HepG2 (cell line): ENCODE measurements around the gene TPRG1. TPM values are rescaled to one million over a fixed set of nuclear protein-coding genes. Genes with fewer than 3 reads are reported as not detected.

Experiments
- ATAC-seq: fragments of 200-7000 bp; cut with Tn5 transposase; 3 replicates; pipeline ENCODE4 v1.9.1; 2020; ENCODE audit warnings: mild to moderate bottlenecking, moderate library complexity
- BruUV-seq: library from RNA; stranded (reverse); fragments of 400-500 nt; replicated peaks from 2 replicates; lab custom pipeline; 2021; lab: Mats Ljungman, UMichigan
- CTCF ChIA-PET: fragments of 300-600 bp; formaldehyde crosslinking; extraction: SDS; loops from one replicate; lab custom pipeline; 2021; ENCODE audit warnings: low total read pairs, inconsistent platforms, low intra/inter-chr PET ratio; lab: Yijun Ruan, JAX
- POLR2A ChIA-PET: fragments of 350-600 bp; sonication (Branson Sonifier 250); formaldehyde crosslinking; loops from one replicate; lab custom pipeline; 2020; ENCODE audit warnings: antibody characterized with exemption, inconsistent platforms; lab: Yijun Ruan, JAX
- DNase-seq: peaks from one replicate; pipeline ENCODE4 v3.0.0-alpha.2; 2015; ENCODE audit warnings: low spot score
- FAIRE-seq: peaks from 3 replicates; lab custom pipeline; 2011; peaks lifted over from hg19 to GRCh38; lab: Jason Lieb, UNC
- H2AFZ ChIP-seq: one replicate; pipeline ENCODE4 v1.6.1; 2011; ENCODE audit warnings: low read length, inconsistent platforms
- H3K27ac ChIP-seq: fragments of 300-600 bp; 3 replicates; pipeline ENCODE4 v1.8.0; 2011; ENCODE audit warnings: mixed run types, mild to moderate bottlenecking, mixed read lengths, low read length, inconsistent platforms; ENCODE audit not compliant: insufficient read depth; ENCODE audit errors: extremely low read length
- H3K27me3 ChIP-seq, 2 experiments: fragments of 200-600 bp in 1 of 2; 2 replicates in 1 of 2; 3 replicates in 1 of 2; pipeline versions ENCODE4 v1.6.0 to v1.8.0; 2011; ENCODE audit warnings: low read length in 2 of 2, mild to moderate bottlenecking in 2 of 2, moderate library complexity in 2 of 2, inconsistent platforms in 1 of 2; ENCODE audit not compliant: insufficient read depth in 2 of 2, control insufficient read depth in 1 of 2
- H3K36me3 ChIP-seq, 2 experiments: fragments of 200-600 bp in 1 of 2; replicated peaks in 1 of 2; 2 replicates in 1 of 2; 3 replicates in 1 of 2; pipeline versions ENCODE4 v1.5.1 to v1.8.0; 2011; ENCODE audit warnings: low read length in 2 of 2, inconsistent platforms in 1 of 2; ENCODE audit not compliant: insufficient read depth in 2 of 2, control insufficient read depth in 1 of 2
- H3K4me1 ChIP-seq: 2 replicates; pipeline ENCODE4 v1.5.1; 2012; ENCODE audit warnings: low read length, inconsistent platforms; ENCODE audit not compliant: insufficient read depth
- H3K4me2 ChIP-seq: 2 replicates; pipeline ENCODE4 v1.6.0; 2011; ENCODE audit warnings: low read depth, low read length, inconsistent platforms
- H3K4me3 ChIP-seq, 3 experiments: fragments of 200-600 bp in 1 of 3; sonication (generic), shearing (Covaris generic) in 1 of 3; replicated peaks in 1 of 3; 2 replicates each; pipeline ENCODE4 v1.5.1; 2011 to 2016; ENCODE audit warnings: low read length in 3 of 3, inconsistent platforms in 2 of 3, low read depth in 2 of 3, mild to moderate bottlenecking in 2 of 3, control low read depth in 1 of 3, mixed read lengths in 1 of 3; ENCODE audit not compliant: insufficient read depth in 1 of 3
- H3K79me2 ChIP-seq: one replicate; pipeline ENCODE4 v1.6.1; 2011; ENCODE audit warnings: low read length, inconsistent platforms; ENCODE audit not compliant: insufficient read depth
- H3K9ac ChIP-seq: 2 replicates; pipeline ENCODE4 v1.6.0; 2011; ENCODE audit warnings: mild to moderate bottlenecking, low read depth, low read length, inconsistent platforms; ENCODE audit not compliant: insufficient read depth
- H3K9me3 ChIP-seq: 2 replicates; pipeline ENCODE4 v1.5.1; 2012; ENCODE audit warnings: mild to moderate bottlenecking, low read length
- H4K20me1 ChIP-seq: 2 replicates; pipeline ENCODE4 v1.6.0; 2011; ENCODE audit warnings: inconsistent platforms, mild to moderate bottlenecking, low read length, moderate library complexity; ENCODE audit not compliant: insufficient read depth
- JDP2 ChIP-seq: sonication (generic); formaldehyde crosslinking; IDR thresholded peaks from 2 replicates; pipeline ENCODE4 v1.8.1; 2022; ENCODE audit warnings: missing genetic modification reagents, borderline replicate concordance
- NCOA1 ChIP-seq: sonication (generic); formaldehyde crosslinking; IDR thresholded peaks from 2 replicates; pipeline ENCODE4 v1.9.0; 2021; ENCODE audit warnings: missing genetic modification reagents
- NRL ChIP-seq: sonication (generic); formaldehyde crosslinking; IDR thresholded peaks from 2 replicates; pipeline ENCODE4 v1.5.0; 2020; ENCODE audit warnings: missing genetic modification reagents, mild to moderate bottlenecking, moderate library complexity, borderline replicate concordance
- SMAD3 ChIP-seq: sonication (generic); formaldehyde crosslinking; IDR thresholded peaks from 2 replicates; pipeline ENCODE4 v1.4.0; 2020; ENCODE audit warnings: missing genetic modification reagents
- STAT5B ChIP-seq: sonication (generic); formaldehyde crosslinking; IDR thresholded peaks from 2 replicates; pipeline ENCODE4 v1.4.0; 2020; ENCODE audit warnings: missing genetic modification reagents
- ZNF282 ChIP-seq: fragments of 450-650 bp; IDR thresholded peaks from 2 replicates; pipeline ENCODE4 v1.6.1; 2018; ENCODE audit not compliant: partially characterized antibody
- WGBS: methylation state at CpG from one replicate; pipeline ENCODE4 v1.1.6; 2017; ENCODE audit warnings: low lambda C conversion rate; 5-methylcytosine and 5-hydroxymethylcytosine counted together
- in situ Hi-C: cut with HindIII; loops from 2 replicates; pipeline ENCODE4 v1.10.0; 2017; ENCODE audit warnings: low pct_unique_long_range_greater_than_20kb; ENCODE audit not compliant: extremely low pct_ligation_motif_present
- intact Hi-C: fragments of 100-400 bp; cut with micrococcal nuclease; formaldehyde crosslinking; loops from one replicate; pipeline ENCODE4 v1.10.0; 2022; ENCODE audit not compliant: unreplicated experiment
- polyA plus RNA-seq, 8 experiments: library from polyadenylated mRNA; depleted of rRNA in 3 of 8; stranded (reverse) in 7 of 8; unstranded in 1 of 8; fragments of >200 nt; fragmentation: Illumina TruSeq in 4 of 8; extraction: Trizol in 4 of 8; gene quantifications; 2 replicates each; pipeline versions ENCODE4 v1.2.1 to v1.2.3, GENCODE V29; 2011 to 2016; ENCODE audit warnings: low read depth in 4 of 8, missing spikeins in 1 of 8, mixed read lengths in 1 of 8; ENCODE audit not compliant: insufficient read depth in 1 of 8
- total RNA-seq, 5 experiments: library from RNA; depleted of rRNA; stranded (reverse); fragments of >200 nt; fragmentation: Illumina TruSeq; extraction: Trizol; gene quantifications; 2 replicates each; pipeline ENCODE4 v1.2.3, GENCODE V29; 2016; ENCODE audit warnings: low read depth in 1 of 5
- TF ChIP-seq, protein P1 (sequence below): sonication (generic); IDR thresholded peaks from 2 replicates; pipeline ENCODE4 v1.6.1; 2016; ENCODE audit warnings: low read depth, borderline replicate concordance
- TF ChIP-seq, protein P2 (sequence below): sonication (generic); formaldehyde crosslinking; IDR thresholded peaks from 2 replicates; pipeline ENCODE4 v1.4.0; 2020; ENCODE audit warnings: missing genetic modification reagents
- TF ChIP-seq, protein P3 (sequence below): sonication (generic); formaldehyde crosslinking; IDR thresholded peaks from 2 replicates; pipeline ENCODE4 v1.8.1; 2022; ENCODE audit warnings: low read depth, mild to moderate bottlenecking, missing genetic modification reagents
- TF ChIP-seq, protein P4 (sequence below): sonication (generic); formaldehyde crosslinking; IDR thresholded peaks from 2 replicates; pipeline ENCODE4 v1.9.0; 2021; ENCODE audit warnings: mild to moderate bottlenecking, missing genetic modification reagents
- TF ChIP-seq, protein P5 (sequence below): sonication (generic); formaldehyde crosslinking; IDR thresholded peaks from 2 replicates; pipeline ENCODE4 v1.8.1; 2023; ENCODE audit warnings: mild to moderate bottlenecking, inconsistent platforms, moderate library complexity, missing genetic modification reagents, borderline replicate concordance

TPRG1 gene
- total and polyA plus RNA-seq, 2 of the 13 experiments (the other 11 are each of a cell fraction or from before 2014, with no cell fraction given), result 0.17 TPM; not detected in 1

DNA sequence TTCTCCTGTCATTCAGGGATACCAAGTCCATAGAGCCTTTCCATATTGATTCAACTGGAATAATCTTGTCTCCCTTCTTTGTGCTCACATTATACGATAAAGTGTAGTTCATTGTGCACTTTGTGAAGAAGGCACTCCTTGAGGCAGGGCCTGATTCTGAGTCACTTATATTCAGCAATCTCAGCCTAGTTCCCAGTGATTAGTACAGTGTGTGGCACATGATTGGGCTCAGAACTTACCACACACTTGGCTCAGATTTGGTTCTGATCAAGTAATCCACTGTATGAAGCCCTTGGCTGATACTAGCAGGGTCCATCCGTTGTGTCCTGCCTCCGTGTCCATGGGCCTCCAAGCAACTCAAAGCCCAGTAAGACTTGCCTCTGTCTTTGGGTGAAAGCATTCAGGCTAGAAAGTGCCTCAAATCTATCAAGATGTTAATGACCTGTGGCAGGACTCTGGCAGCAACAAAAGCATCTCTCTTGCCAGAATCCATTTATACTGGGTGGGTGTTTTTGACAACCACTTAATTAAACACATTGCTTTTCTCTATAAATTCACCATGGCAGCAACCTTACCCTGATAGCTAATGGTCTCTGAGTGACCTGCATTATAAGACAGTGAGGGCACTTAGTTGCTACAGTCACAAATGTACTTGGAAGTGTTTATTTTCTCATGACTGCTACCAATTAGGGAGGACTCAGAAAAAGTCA lies 51.3 kb downstream of the TPRG1 start:
- no peaks in the 10 kb centered on the region for H3K9me3 ChIP-seq
- H3K27me3 ChIP-seq, result no peaks in the 10 kb centered on the region
- H4K20me1 ChIP-seq, result no peaks in the 10 kb centered on the region
- FAIRE-seq, result no peak
- no peak for ATAC-seq
- H3K36me3 ChIP-seq, result no peaks in the 10 kb centered on the region
- no peak overlapping the region for H3K27ac ChIP-seq
- 40% methylated on average over 2 of the region's 3 CpGs for WGBS
- CTCF ChIA-PET, result no interaction called here
- no peak overlapping the region for H3K4me2 ChIP-seq
- no peak overlapping the region for H3K9ac ChIP-seq
- POLR2A ChIA-PET, result no interaction called here
- no peaks in the 10 kb centered on the region for H3K4me1 ChIP-seq
- no TSS peak for BruUV-seq
- DNase-seq, result no peak
- H3K4me3 ChIP-seq, result no peak overlapping the region
- intact Hi-C loops, result no loop called here
- in situ Hi-C loops, result no loop called here
- no peaks in the 10 kb centered on the region for H3K79me2 ChIP-seq
- no peak overlapping the region for H2AFZ ChIP-seq
- TF ChIP-seq, protein P1, sequence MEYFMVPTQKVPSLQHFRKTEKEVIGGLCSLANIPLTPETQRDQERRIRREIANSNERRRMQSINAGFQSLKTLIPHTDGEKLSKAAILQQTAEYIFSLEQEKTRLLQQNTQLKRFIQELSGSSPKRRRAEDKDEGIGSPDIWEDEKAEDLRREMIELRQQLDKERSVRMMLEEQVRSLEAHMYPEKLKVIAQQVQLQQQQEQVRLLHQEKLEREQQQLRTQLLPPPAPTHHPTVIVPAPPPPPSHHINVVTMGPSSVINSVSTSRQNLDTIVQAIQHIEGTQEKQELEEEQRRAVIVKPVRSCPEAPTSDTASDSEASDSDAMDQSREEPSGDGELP, result no peak
- TF ChIP-seq, protein P2, sequence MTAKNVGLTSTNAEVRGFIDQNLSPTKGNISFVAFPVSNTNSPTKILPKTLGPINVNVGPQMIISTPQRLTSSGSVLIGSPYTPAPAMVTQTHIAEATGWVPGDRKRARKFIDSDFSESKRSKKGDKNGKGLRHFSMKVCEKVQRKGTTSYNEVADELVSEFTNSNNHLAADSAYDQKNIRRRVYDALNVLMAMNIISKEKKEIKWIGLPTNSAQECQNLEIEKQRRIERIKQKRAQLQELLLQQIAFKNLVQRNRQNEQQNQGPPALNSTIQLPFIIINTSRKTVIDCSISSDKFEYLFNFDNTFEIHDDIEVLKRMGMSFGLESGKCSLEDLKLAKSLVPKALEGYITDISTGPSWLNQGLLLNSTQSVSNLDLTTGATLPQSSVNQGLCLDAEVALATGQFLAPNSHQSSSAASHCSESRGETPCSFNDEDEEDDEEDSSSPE (CRISPR knock-in tag), result no peak
- TF ChIP-seq NCOA1 (CRISPR knock-in tag), result no peak
- no peak for TF ChIP-seq ZNF282
- no peak for TF ChIP-seq STAT5B (CRISPR knock-in tag)
- TF ChIP-seq, protein P3, sequence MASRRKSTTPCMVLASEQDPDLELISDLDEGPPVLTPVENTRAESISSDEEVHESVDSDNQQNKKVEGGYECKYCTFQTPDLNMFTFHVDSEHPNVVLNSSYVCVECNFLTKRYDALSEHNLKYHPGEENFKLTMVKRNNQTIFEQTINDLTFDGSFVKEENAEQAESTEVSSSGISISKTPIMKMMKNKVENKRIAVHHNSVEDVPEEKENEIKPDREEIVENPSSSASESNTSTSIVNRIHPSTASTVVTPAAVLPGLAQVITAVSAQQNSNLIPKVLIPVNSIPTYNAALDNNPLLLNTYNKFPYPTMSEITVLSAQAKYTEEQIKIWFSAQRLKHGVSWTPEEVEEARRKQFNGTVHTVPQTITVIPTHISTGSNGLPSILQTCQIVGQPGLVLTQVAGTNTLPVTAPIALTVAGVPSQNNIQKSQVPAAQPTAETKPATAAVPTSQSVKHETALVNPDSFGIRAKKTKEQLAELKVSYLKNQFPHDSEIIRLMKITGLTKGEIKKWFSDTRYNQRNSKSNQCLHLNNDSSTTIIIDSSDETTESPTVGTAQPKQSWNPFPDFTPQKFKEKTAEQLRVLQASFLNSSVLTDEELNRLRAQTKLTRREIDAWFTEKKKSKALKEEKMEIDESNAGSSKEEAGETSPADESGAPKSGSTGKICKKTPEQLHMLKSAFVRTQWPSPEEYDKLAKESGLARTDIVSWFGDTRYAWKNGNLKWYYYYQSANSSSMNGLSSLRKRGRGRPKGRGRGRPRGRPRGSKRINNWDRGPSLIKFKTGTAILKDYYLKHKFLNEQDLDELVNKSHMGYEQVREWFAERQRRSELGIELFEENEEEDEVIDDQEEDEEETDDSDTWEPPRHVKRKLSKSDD, result no peak
- TF ChIP-seq, protein P4, sequence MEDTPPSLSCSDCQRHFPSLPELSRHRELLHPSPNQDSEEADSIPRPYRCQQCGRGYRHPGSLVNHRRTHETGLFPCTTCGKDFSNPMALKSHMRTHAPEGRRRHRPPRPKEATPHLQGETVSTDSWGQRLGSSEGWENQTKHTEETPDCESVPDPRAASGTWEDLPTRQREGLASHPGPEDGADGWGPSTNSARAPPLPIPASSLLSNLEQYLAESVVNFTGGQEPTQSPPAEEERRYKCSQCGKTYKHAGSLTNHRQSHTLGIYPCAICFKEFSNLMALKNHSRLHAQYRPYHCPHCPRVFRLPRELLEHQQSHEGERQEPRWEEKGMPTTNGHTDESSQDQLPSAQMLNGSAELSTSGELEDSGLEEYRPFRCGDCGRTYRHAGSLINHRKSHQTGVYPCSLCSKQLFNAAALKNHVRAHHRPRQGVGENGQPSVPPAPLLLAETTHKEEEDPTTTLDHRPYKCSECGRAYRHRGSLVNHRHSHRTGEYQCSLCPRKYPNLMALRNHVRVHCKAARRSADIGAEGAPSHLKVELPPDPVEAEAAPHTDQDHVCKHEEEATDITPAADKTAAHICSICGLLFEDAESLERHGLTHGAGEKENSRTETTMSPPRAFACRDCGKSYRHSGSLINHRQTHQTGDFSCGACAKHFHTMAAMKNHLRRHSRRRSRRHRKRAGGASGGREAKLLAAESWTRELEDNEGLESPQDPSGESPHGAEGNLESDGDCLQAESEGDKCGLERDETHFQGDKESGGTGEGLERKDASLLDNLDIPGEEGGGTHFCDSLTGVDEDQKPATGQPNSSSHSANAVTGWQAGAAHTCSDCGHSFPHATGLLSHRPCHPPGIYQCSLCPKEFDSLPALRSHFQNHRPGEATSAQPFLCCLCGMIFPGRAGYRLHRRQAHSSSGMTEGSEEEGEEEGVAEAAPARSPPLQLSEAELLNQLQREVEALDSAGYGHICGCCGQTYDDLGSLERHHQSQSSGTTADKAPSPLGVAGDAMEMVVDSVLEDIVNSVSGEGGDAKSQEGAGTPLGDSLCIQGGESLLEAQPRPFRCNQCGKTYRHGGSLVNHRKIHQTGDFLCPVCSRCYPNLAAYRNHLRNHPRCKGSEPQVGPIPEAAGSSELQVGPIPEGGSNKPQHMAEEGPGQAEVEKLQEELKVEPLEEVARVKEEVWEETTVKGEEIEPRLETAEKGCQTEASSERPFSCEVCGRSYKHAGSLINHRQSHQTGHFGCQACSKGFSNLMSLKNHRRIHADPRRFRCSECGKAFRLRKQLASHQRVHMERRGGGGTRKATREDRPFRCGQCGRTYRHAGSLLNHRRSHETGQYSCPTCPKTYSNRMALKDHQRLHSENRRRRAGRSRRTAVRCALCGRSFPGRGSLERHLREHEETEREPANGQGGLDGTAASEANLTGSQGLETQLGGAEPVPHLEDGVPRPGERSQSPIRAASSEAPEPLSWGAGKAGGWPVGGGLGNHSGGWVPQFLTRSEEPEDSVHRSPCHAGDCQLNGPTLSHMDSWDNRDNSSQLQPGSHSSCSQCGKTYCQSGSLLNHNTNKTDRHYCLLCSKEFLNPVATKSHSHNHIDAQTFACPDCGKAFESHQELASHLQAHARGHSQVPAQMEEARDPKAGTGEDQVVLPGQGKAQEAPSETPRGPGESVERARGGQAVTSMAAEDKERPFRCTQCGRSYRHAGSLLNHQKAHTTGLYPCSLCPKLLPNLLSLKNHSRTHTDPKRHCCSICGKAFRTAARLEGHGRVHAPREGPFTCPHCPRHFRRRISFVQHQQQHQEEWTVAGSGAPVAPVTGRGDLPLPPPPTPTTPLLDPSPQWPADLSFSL (CRISPR knock-in tag), result no peak
- TF ChIP-seq SMAD3 (CRISPR knock-in tag), result no peak
- TF ChIP-seq, protein P5, sequence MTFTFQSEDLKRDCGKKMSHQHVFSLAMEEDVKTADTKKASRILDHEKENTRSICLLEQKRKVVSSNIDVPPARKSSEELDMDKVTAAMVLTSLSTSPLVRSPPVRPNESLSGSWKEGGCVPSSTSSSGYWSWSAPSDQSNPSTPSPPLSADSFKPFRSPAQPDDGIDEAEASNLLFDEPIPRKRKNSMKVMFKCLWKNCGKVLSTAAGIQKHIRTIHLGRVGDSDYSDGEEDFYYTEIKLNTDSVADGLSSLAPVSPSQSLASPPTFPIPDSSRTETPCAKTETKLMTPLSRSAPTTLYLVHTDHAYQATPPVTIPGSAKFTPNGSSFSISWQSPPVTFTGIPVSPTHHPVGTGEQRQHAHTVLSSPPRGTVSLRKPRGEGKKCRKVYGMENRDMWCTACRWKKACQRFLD (CRISPR knock-in tag), result no peak
- no peak for TF ChIP-seq NRL (CRISPR knock-in tag)
- no peak for TF ChIP-seq JDP2 (CRISPR knock-in tag)
